GM21576 (cell line): ENCODE results near the gene OTUB2.

ENCODE experiments used
- ATAC-seq: cut with Tn5 transposase; IDR thresholded peaks from one replicate; pipeline ENCODE4 v1.9.1; 2021; ENCODE audit warnings: mild to moderate bottlenecking, moderate library complexity; ENCODE audit not compliant: unreplicated experiment

Gene OTUB2

DNA sequence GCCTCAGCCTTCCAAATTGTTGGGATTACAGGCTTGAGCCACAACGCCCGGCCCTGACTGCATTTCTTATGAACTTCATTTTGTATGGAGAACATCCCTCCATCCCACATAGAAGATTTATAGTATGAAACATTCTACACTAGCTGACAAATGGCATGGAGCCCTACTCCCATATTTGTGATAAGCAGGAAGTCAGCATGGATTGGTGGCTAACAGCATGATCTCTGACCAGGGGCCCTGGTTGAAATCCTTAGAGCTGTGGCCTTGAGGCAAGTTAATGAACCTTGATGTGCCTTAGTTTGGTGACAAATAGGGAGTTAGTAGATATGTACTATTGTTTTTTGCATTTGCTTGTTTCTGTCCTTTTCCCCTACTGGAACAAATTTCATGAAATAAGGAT, 67.3 kb downstream of the OTUB2 start:
- no peak for ATAC-seq

DNA sequence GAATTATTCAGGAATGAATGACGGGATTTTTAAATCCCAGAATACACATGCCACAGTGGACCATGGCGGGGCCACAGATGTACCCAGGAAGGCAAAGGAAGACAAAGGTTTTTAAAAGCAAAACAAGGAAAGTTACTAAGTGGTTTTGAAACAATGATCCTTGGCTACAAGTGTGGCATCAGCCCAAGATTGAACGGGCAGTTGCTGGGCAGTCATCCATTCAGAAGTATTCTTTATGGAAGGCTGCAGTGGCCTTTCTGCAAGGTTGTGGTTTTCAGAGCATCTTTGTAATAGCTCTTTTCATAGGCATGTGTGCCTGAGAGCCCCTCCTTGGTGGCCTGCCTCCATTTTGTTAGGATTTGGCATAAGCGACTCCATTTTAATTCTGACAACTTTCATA, 71.0 kb downstream of the OTUB2 start:
- no peak for ATAC-seq
